IPS-18a (cell line): Measurements from ENCODE around the gene UXS1.

Experiments
- H3K27ac ChIP-seq: one replicate; pipeline ENCODE4 v1.5.1; 2013; ENCODE audit warnings: low read length
- H3K27me3 ChIP-seq: one replicate; pipeline ENCODE4 v1.6.1; 2013; ENCODE audit warnings: mild to moderate bottlenecking, low read length; ENCODE audit not compliant: control insufficient read depth, insufficient read depth
- H3K36me3 ChIP-seq: one replicate; pipeline ENCODE4 v1.6.1; 2013; ENCODE audit warnings: low read depth, low read length; ENCODE audit not compliant: control insufficient read depth
- H3K4me1 ChIP-seq: one replicate; pipeline ENCODE4 v1.6.1; 2013; ENCODE audit warnings: low read depth, low read length; ENCODE audit not compliant: control insufficient read depth
- H3K4me3 ChIP-seq: one replicate; pipeline ENCODE4 v1.5.1; 2013; ENCODE audit warnings: low read length
- H3K9ac ChIP-seq: one replicate; pipeline ENCODE4 v1.6.1; 2013; ENCODE audit warnings: mild to moderate bottlenecking, low read length, moderate library complexity
- H3K9me3 ChIP-seq: one replicate; pipeline ENCODE4 v1.6.1; 2013; ENCODE audit warnings: low read depth, low read length; ENCODE audit not compliant: control insufficient read depth

UXS1 gene

DNA sequence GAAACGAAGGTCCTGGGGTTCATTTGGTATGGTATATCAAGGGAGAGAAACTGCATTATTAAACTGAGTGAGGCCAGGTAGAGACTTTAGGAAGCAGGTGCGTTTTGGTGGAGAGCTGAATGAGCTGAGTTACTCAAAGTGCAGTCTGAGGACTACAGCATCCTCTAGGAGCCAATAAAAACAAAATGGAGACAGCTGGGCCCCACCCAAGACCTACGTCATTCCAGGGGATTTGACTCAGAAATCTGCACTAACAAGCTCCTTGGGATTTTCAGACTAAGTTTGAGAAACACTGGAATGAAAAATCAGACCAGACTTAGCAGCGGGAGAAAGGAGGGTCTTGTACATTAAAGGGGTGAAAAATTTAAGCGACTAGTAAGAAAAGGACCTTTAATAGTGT, 131.5 kb downstream of the UXS1 start:
- Histone ChIP-seq H3K9me3 (no peaks in the 10 kb centered on the region), H3K9ac (no peak overlapping the region), H3K36me3 (no peaks in the 10 kb centered on the region), H3K4me1 (peaks cover 9% of the 10 kb centered on the region), H3K27ac (no peak overlapping the region), H3K4me3 (no peak overlapping the region), H3K27me3 (peaks cover 29% of the 10 kb centered on the region)

DNA sequence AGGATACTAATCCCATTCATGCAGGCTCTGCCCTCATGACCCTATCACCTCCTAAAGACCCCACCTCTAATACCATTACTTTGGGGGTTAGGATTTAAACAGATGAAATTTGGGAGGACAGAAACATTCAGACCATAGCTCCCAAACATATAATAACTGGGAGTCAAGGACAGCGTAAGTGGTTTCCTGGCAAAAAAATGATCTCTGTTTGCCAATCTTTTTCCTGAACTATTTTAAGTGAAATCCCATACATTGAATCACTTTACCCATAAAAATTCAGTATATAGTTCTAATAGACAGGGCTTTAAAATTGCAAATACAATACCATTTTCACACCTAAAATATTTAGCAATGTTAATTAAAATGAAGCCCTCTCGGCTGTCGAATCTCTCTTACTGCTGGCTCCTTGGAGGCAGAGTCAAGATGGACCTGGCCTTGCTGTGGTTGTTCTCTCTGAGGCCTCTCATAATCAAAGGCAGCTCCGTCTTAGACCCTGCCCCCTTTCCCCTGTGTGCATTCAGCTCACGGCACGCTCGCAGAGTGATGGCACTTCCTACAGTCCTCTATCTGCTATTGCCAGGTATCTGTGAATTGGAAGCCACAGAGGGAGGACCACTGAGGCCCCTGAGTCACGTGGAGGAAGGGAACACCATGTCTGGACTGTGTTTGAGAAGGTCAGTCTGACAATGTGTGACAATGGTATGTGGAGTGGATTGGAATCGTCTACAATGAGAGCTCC, 132.3 kb downstream of the UXS1 start:
- H3K27ac ChIP-seq = no peak overlapping the region
- peaks cover 9% of the 10 kb centered on the region for H3K4me1 ChIP-seq
- no peaks in the 10 kb centered on the region for H3K9me3 ChIP-seq
- H3K4me3 ChIP-seq = no peak overlapping the region
- peaks cover 29% of the 10 kb centered on the region for H3K27me3 ChIP-seq
- H3K36me3 ChIP-seq = no peaks in the 10 kb centered on the region
- H3K9ac ChIP-seq = no peak overlapping the region

DNA sequence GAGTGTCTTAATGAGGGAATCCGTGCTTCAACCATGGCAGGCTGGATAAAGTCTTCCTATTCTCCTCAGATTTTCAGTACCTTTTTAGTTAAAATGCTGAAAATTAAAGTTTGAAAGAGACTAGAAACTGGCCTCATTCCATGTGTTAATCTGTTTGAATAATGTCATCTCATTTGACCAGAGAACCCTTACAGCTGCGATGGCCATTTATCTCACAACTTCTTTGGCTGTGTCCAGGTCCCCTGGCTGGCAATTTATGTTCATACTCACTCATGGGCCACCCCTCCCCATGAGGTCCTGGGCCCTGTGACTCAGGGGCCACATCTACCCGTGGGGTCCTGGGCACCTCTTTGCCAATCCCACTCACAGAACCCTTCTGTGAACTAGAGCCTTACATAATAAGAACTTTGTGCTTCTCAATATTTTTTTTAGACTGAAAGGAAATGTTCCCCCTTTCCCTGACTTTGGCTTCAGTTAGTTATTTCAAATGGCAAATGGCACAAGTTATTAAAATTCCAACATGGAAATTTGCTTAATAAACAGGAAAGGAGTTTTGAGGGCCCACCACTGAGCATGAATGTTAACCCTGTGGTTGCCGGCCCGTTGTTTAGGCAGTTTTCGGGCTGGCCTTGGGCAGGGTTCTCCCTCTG, 134.6 kb downstream of the UXS1 start:
- Histone ChIP-seq H3K9me3 (no peaks in the 10 kb centered on the region), H3K27me3 (peaks cover 7% of the 10 kb centered on the region), H3K36me3 (no peaks in the 10 kb centered on the region), H3K27ac (no peak overlapping the region), H3K4me1 (no peaks in the 10 kb centered on the region), H3K4me3 (no peak overlapping the region), H3K9ac (no peak overlapping the region)

DNA sequence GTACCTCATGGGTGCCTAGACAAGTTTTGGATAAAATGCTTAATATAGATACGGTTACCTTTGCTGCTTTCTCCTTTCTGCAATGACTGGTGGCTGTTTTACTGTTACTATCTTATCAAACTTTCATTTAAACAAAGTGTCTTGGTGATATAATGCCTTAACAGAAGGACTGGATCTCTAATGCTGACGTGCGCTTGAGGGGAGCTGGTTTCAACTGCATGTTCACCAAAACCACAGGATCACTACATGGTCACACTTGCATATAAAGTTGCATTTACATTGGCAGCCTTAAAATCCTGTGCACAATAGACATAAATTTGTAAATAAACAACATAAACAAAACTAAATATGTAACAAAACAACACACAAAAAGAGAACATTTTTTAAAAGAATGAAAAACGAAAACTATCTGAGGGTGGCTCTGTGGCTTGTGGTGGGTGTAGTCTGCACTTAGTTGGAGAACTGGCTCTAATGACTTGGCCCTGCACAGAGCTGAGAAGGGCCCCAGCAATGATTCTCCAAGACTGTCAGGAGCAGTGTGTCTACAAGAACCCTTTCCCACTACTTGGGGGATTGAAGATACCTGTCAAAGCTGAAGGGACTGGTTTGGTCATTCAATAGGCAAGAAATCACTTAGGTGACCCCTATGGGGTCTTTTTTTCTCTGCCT, 135.5 kb downstream of the UXS1 start:
- no peaks in the 10 kb centered on the region for H3K27me3 ChIP-seq
- no peaks in the 10 kb centered on the region for H3K36me3 ChIP-seq
- no peaks in the 10 kb centered on the region for H3K9me3 ChIP-seq
- H3K27ac ChIP-seq = no peak overlapping the region
- no peak overlapping the region for H3K9ac ChIP-seq
- H3K4me3 ChIP-seq = no peak overlapping the region
- no peaks in the 10 kb centered on the region for H3K4me1 ChIP-seq

DNA sequence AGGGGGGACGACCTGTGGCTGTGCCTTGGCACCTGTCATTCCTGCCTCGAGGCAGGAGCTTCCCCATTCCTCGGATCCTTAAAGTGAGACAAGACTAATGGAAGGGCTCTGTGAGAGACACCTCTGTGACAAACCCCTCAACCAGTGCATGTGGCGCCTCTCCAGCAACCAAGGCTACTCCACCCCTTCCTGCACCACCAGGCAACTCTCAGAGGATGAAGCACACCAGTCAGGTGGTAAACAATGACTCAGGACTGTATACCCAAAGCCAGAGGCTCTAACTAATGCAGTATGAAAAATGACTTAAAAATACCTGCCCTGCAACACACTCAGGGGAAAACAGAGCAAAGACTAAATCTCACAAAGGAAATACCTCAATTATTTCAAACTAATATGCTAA, 136.9 kb downstream of the UXS1 start:
- Histone ChIP-seq H3K4me1 (no peaks in the 10 kb centered on the region), H3K9ac (no peak overlapping the region), H3K9me3 (no peaks in the 10 kb centered on the region), H3K4me3 (no peak overlapping the region), H3K36me3 (no peaks in the 10 kb centered on the region), H3K27me3 (no peaks in the 10 kb centered on the region), H3K27ac (no peak overlapping the region)

DNA sequence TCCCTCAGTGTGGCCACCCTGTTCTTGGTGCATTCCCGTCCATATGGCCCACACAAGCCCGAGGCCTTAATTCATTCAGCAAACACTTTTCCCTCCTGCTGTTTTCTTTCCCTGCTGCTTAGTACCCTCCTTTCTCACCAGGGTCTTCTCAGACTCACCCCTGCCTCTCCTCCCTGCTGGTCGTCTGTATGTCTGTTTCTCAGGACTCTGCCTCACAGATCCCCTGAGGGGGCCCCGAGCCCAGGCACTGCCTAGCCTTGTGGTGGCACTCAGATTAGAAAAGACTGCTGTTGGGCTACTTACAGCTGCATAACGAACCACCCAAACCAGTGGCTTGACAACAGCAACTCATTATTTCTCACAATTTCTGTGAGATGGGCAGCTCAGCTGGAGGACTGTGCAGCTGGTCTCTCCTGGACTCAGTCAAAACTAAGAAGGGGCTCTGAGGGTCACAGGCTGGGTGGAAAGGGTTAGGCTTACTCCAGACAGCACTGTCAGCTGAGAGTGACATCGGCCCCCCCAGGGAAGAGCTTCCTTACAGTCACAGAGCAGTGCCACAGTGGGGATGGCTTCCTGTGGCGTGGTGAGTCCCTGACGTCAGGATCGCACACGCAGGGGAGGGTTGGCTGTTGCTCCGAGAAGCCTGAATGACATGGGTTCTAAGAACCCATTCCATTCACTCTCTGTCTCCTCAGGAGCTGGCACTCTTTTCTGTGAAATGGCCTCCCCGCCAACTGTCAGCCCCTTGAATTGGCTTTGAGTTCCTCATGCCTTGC, 139.0 kb downstream of the UXS1 start:
- Histone ChIP-seq H3K36me3 (no peaks in the 10 kb centered on the region), H3K4me3 (no peak overlapping the region), H3K9me3 (no peaks in the 10 kb centered on the region), H3K9ac (no peak overlapping the region), H3K27me3 (no peaks in the 10 kb centered on the region), H3K27ac (no peak overlapping the region), H3K4me1 (no peaks in the 10 kb centered on the region)

DNA sequence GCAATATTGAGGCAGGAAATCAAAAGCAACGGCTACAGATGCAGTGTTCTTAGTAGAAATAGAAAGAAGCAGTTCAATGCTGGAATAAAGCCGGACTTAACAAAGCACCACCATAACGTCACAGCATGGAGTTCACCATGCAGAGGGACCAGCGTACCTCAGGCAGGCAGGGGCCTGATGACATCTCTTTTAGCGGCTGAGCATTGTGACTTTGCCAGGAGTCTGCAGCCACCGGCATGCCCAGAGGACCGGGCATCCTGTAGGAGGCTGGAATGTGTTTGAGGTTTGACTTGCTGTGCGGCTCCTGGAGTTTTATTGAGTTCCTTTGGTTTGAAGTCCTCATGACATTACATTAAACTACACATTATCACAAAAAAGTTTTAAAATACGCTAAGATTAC, 139.8 kb downstream of the UXS1 start:
- Histone ChIP-seq H3K36me3 (no peaks in the 10 kb centered on the region), H3K4me3 (no peak overlapping the region), H3K27ac (no peak overlapping the region), H3K9ac (no peak overlapping the region), H3K4me1 (no peaks in the 10 kb centered on the region), H3K27me3 (no peaks in the 10 kb centered on the region), H3K9me3 (no peaks in the 10 kb centered on the region)

DNA sequence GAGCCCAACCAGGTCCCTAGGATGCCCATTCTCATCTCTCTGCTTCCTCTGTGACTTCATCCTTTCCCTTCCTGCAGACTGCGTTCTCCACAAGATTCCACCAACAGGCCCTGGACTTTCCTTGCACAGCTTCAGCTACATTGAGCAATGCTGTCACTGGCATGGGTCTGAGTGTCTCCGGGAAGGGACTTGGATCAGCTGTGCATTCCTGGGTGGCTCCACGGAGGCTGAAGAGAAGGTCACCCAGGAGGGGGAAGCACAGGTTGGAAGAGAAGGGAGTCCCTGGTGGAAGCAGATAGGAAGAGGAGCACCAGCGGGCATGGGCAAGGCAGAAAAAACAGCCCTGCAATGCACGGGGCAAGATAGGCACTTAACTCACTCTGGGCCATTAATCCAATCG, 140.5 kb downstream of the UXS1 start:
- Histone ChIP-seq H3K27me3 (no peaks in the 10 kb centered on the region), H3K4me3 (no peak overlapping the region), H3K27ac (no peak overlapping the region)

DNA sequence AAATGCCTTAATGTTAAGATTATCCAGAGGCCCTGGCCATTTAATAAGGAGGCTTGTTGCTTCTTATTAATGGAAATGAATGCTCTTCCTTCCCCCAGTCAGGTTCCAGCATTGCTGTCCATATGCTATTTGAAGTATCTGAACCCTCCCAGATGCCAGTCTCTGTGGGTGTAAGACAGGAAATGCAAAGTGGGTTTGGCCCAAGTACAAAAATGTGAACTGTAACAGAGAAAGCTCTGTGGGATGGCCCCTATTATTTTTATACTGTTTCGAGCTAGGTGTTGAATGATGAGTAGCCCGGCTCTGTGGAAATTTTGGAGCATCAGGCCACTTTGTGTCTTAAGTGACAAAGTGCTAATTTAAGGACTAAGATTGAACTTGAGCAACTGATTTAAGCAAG, 141.0 kb downstream of the UXS1 start:
- no peaks in the 10 kb centered on the region for H3K27me3 ChIP-seq
- H3K9ac ChIP-seq = no peak overlapping the region
- no peaks in the 10 kb centered on the region for H3K4me1 ChIP-seq
- H3K9me3 ChIP-seq = no peaks in the 10 kb centered on the region
- H3K27ac ChIP-seq = no peak overlapping the region
- H3K36me3 ChIP-seq = no peaks in the 10 kb centered on the region
- H3K4me3 ChIP-seq = no peak overlapping the region

More for the DNA sequence above, 140.5 kb downstream of the UXS1 start:
- Histone ChIP-seq H3K9me3 (no peaks in the 10 kb centered on the region), H3K4me1 (no peaks in the 10 kb centered on the region), H3K36me3 (no peaks in the 10 kb centered on the region), H3K9ac (no peak overlapping the region)

DNA sequence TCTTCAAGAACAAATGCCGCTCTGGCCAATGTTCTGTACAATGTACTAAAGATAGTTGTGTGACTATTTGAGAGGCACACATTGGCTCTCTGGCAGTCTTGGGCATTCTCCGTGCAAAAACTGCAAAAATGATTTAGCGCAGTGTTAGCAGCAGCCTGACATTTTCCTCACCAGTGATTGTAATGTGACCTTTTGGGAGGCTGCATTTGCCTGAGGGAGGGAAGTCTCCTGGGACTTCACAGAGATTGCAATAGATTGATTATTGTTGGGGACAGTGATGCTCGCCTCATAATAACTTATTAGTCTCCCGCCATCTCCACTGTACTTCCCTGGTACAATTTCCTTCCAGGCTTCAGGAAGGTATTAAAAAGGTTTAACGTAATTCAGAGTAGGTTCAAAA, 149.2 kb downstream of the UXS1 start:
- H3K27ac ChIP-seq = no peak overlapping the region
- H3K9ac ChIP-seq = no peak overlapping the region
- no peaks in the 10 kb centered on the region for H3K4me1 ChIP-seq
- H3K9me3 ChIP-seq = no peaks in the 10 kb centered on the region
- no peaks in the 10 kb centered on the region for H3K36me3 ChIP-seq
- H3K4me3 ChIP-seq = no peak overlapping the region
- H3K27me3 ChIP-seq = no peaks in the 10 kb centered on the region

DNA sequence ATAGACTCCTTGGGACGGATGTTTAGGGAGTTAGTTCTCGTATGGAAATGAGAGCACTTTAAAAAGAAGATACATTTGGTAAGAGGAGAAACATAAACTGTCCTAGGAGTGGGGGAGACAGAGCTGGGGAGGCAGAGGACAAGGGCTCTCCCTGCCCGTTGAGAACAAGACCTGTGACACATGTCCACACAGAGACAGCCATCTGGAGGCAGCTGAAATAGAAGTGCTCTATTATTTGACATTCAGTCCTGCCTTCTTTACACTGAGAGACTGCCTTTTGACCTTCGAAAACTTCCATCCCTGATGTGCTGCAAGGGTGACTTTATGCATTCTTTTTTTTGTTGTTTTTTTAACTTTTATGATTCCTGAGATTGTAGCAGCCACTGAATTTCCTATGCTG, 150.1 kb downstream of the UXS1 start:
- no peaks in the 10 kb centered on the region for H3K27me3 ChIP-seq
- no peak overlapping the region for H3K9ac ChIP-seq
- no peaks in the 10 kb centered on the region for H3K4me1 ChIP-seq
- no peaks in the 10 kb centered on the region for H3K9me3 ChIP-seq
- no peak overlapping the region for H3K27ac ChIP-seq
- H3K36me3 ChIP-seq = no peaks in the 10 kb centered on the region
- H3K4me3 ChIP-seq = no peak overlapping the region
